SH-SY5Y (cell line): ENCODE measurements around the gene NID2.

ENCODE experiments used
- GATA2 ChIP-seq: IDR thresholded peaks from 2 replicates; pipeline ENCODE4 v1.6.1; 2011; ENCODE audit warnings: mild to moderate bottlenecking, low read depth, low read length
- GATA3 ChIP-seq: IDR thresholded peaks from 2 replicates; pipeline ENCODE4 v1.6.1; 2011; ENCODE audit warnings: low read depth, mild to moderate bottlenecking, low read length, moderate library complexity

- TF ChIP-seq GATA2 (no peak), GATA3 (no peak)
Measured at GRCh38 chr14:52010173-52010693, 58.6 kb downstream of the NID2 start.
